GM21717 (cell line): Measurements from ENCODE around the gene NOS3.

Experiments
- ATAC-seq: cut with Tn5 transposase; IDR thresholded peaks from one replicate; pipeline ENCODE4 v1.9.1; 2021; ENCODE audit warnings: mild to moderate bottlenecking, moderate library complexity; ENCODE audit not compliant: unreplicated experiment

The NOS3 gene

GRCh38 chr7:150977382-150978125 lies 13.3 kb upstream of the NOS3 start:
- ATAC-seq = no peak

- ATAC-seq = no peak
Observed at GRCh38 chr7:150978126-150978789, 12.6 kb upstream of the NOS3 start, which contains the start of gene KCNH2. KCNH2 (minus strand) TSS chr7:150978321; CDS start chr7:150977913, 408 bp downstream.

GRCh38 chr7:150979713-150980390 lies 11.0 kb upstream of the NOS3 start:
- ATAC-seq = no peak

- ATAC-seq = no peak
Observed at GRCh38 chr7:150980663-150981062, 10.2 kb upstream of the NOS3 start.

- ATAC-seq = no peak
Observed at GRCh38 chr7:150981644-150982043, 9.2 kb upstream of the NOS3 start.

- ATAC-seq = no peak
Observed at GRCh38 chr7:150982351-150982750, 8.5 kb upstream of the NOS3 start.

GRCh38 chr7:150983893-150984368 lies 6.9 kb upstream of the NOS3 start:
- ATAC-seq = no peak

- ATAC-seq = no peak
Observed at GRCh38 chr7:150986099-150986512, 4.7 kb upstream of the NOS3 start.

- ATAC-seq = no peak
Observed at GRCh38 chr7:150986556-150986955, 4.3 kb upstream of the NOS3 start.

GRCh38 chr7:150988230-150989226 lies 2.3 kb upstream of the NOS3 start:
- no peak for ATAC-seq

- ATAC-seq = no peak
Observed at GRCh38 chr7:150989456-150989855, 1.4 kb upstream of the NOS3 start.

GRCh38 chr7:150992051-150992640 lies 1.3 kb downstream of the NOS3 start:
- ATAC-seq = no peak

- ATAC-seq = no peak
Observed at GRCh38 chr7:150992833-150993302, 2.1 kb downstream of the NOS3 start.

GRCh38 chr7:150993511-150993910 lies 2.7 kb downstream of the NOS3 start:
- ATAC-seq = no peak

GRCh38 chr7:150994141-150994837 lies 3.5 kb downstream of the NOS3 start:
- no peak for ATAC-seq

- ATAC-seq = no peak
Observed at GRCh38 chr7:150994838-150995510, 4.2 kb downstream of the NOS3 start.

GRCh38 chr7:150996376-150997074 lies 5.7 kb downstream of the NOS3 start:
- no peak for ATAC-seq

GRCh38 chr7:150997075-150997511 lies 6.3 kb downstream of the NOS3 start:
- no peak for ATAC-seq
